Activated naive CD4-positive, alpha-beta T cell treated with anti-CD3 and anti-CD28 coated beads, Interleukin-2, amount 50 U/mL, for 24 hours (primary cell): Measurements from ENCODE around the gene MAP2K3.

Experiments
- H3K27ac Mint-ChIP-seq: one replicate; pipeline ENCODE4 v1.8.0; 2021; ENCODE audit warnings: mild to moderate bottlenecking, mixed read lengths
- H3K27me3 Mint-ChIP-seq: one replicate; pipeline ENCODE4 v1.8.0; 2021; ENCODE audit warnings: mixed read lengths
- H3K36me3 Mint-ChIP-seq: one replicate; pipeline ENCODE4 v1.8.0; 2021; ENCODE audit warnings: mixed read lengths
- H3K4me1 Mint-ChIP-seq: one replicate; pipeline ENCODE4 v1.8.0; 2021; ENCODE audit warnings: mixed read lengths
- H3K4me3 Mint-ChIP-seq: one replicate; pipeline ENCODE4 v1.8.0; 2021; ENCODE audit warnings: mild to moderate bottlenecking, mixed read lengths
- H3K9me3 Mint-ChIP-seq: one replicate; pipeline ENCODE4 v1.8.0; 2021; ENCODE audit warnings: mixed read lengths

The MAP2K3 gene

DNA sequence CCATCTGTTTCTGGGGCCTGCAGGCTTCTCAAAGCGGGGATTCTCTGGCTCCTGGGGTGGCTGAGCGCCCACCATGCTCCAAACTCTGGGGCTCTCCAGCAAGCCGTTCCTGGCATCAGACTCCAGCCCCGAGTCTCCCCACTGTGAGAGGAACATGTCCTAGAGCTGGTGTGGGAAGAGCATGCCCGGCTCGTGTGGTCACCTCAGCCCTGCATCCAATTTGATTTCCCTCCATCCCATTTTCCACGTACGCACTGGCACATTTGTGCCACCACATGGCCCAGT is 68.4 kb downstream of the MAP2K3 start:
- Mint-ChIP-seq H3K36me3 (no peaks in the 10 kb centered on the region), H3K27me3 (no peaks in the 10 kb centered on the region), H3K4me1 (no peaks in the 10 kb centered on the region), H3K27ac (no peak overlapping the region), H3K9me3 (no peaks in the 10 kb centered on the region), H3K4me3 (no peak overlapping the region)

DNA sequence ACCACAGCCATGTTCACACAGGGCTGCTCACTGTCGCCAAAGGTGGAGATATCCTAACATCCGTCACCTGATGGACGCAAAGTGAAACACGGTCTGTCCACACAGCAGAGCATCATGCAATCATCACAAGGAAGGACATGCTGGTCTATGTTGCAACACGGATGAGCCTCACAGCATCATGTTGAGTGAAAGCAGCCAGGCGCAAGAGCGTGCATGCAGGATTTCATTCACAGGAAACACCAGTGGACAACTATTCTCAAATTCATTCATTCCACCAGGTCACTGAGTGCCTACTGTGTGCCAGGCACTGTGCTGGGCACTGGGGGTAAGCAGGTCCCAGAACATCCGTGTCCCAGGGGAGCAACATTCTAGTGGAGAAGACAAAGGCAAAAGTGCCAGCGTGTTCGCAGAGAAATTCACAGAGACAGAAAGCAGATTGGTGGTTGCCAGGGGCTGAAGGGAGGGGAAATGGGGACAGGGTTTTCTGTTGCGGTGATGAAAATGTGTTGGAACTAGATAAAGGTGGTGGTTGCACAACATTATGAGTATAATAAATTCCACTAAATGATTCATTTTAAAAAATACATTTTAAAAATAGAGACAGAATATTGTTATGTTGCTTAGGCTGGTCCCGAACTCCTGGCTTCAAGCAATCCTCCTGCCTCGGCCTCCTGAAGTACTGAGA is 69.0 kb downstream of the MAP2K3 start:
- no peaks in the 10 kb centered on the region for H3K36me3 Mint-ChIP-seq
- H3K27ac Mint-ChIP-seq = no peak overlapping the region
- H3K9me3 Mint-ChIP-seq = no peaks in the 10 kb centered on the region
- no peaks in the 10 kb centered on the region for H3K4me1 Mint-ChIP-seq
- H3K27me3 Mint-ChIP-seq = no peaks in the 10 kb centered on the region
- no peak overlapping the region for H3K4me3 Mint-ChIP-seq

DNA sequence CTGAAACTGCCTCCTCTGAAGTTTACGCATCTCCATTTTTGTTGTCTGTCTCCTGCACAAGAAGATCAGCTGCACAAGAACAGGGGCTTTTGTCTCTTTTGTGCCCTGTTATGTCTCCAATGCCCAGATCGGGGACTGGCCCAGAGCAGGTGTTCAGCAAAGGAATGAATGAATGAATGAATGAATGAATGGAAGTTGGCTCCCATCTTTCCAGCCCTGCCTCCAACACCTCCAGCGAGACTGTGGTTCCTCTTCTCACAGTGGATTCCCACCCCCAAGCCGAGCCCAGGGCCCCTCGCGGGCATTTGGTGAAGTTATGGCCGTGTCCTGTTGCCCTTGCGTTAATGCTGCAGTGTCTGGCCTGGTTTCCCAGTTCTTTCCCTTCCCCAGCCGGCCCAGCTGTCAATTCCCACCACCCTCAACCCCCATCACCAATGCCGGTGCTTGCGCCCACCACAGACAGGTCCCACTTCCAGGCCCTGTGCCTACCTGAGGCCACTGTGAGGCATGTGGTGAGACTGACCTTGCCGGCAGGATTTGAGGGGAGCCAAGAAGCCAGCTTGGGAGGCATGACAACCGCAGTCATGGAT is 70.4 kb downstream of the MAP2K3 start:
- H3K4me1 Mint-ChIP-seq = no peaks in the 10 kb centered on the region
- H3K4me3 Mint-ChIP-seq = no peak overlapping the region
- no peak overlapping the region for H3K27ac Mint-ChIP-seq
- no peaks in the 10 kb centered on the region for H3K36me3 Mint-ChIP-seq
- H3K27me3 Mint-ChIP-seq = no peaks in the 10 kb centered on the region
- no peaks in the 10 kb centered on the region for H3K9me3 Mint-ChIP-seq

DNA sequence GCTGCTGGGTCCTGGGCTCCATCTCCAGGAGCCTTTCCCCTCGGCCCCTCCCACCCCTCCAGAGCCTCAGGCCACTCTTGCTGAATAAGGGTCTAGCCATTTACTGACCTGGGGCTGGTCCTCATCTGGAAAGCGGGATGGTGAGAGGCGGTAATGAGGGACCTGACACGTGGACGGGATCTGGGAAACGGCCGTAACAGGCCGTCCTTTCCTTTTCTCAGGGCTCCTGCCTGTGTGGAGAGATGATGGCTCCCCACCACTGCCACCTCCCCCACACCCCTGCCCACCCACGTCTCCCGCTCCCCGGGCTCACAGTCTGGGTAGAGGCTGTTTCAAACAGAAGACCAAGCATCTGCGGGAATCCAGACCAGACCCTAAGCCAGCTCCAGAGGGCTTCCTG is 71.1 kb downstream of the MAP2K3 start:
- H3K4me1 Mint-ChIP-seq = no peaks in the 10 kb centered on the region
- H3K4me3 Mint-ChIP-seq = no peak overlapping the region
- H3K9me3 Mint-ChIP-seq = no peaks in the 10 kb centered on the region
- no peaks in the 10 kb centered on the region for H3K36me3 Mint-ChIP-seq
- H3K27me3 Mint-ChIP-seq = no peaks in the 10 kb centered on the region
- H3K27ac Mint-ChIP-seq = no peak overlapping the region

DNA sequence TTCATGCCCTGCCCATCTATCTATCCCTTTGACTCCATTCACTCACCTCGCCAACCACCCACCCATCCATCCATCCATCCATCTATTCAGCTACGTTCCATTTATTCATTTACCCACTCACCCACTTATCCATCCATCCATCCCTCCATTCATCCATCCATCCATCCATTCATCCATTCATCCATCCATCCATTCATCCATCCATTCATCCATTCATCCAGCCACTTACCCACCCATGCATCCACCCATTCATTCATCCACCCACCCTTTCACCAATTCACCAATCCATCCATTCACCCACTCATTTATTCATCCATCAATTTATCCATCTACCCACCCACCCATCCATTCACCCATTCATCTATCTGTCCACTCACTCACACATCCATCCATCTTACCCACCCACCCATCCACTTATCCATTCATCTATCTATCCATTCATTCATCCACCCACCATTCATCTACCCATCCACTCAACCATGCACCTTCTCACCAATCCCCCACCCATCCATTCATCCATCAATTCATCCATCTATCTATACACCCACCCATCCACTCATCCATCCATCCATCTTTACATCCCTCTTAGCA is 72.1 kb downstream of the MAP2K3 start:
- Mint-ChIP-seq H3K27ac (peak overlapping the region; percentile 6), H3K36me3 (no peaks in the 10 kb centered on the region), H3K27me3 (no peaks in the 10 kb centered on the region), H3K4me3 (no peak overlapping the region), H3K4me1 (no peaks in the 10 kb centered on the region), H3K9me3 (no peaks in the 10 kb centered on the region)

DNA sequence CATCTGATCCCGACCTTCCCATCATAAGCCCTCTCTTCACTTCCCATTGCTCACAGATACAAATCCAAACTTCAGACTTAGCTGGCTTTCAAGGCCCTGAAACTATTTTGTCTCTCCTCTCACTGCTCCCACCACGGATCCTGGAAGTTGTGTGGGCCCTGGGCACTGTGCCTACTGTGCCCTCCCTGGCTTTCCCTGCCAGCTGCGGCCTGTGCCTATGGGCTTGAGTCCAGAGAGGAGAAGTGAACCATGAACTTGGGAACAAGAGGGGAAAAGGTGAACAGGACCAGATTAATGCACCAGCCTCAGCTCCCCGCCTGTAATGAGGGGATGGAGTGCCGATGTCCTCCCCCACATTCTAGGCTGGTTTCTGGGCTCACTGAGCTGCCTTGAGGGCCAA is 72.8 kb downstream of the MAP2K3 start:
- Mint-ChIP-seq H3K36me3 (no peaks in the 10 kb centered on the region), H3K9me3 (no peaks in the 10 kb centered on the region), H3K4me3 (no peak overlapping the region), H3K4me1 (no peaks in the 10 kb centered on the region), H3K27me3 (no peaks in the 10 kb centered on the region), H3K27ac (no peak overlapping the region)

DNA sequence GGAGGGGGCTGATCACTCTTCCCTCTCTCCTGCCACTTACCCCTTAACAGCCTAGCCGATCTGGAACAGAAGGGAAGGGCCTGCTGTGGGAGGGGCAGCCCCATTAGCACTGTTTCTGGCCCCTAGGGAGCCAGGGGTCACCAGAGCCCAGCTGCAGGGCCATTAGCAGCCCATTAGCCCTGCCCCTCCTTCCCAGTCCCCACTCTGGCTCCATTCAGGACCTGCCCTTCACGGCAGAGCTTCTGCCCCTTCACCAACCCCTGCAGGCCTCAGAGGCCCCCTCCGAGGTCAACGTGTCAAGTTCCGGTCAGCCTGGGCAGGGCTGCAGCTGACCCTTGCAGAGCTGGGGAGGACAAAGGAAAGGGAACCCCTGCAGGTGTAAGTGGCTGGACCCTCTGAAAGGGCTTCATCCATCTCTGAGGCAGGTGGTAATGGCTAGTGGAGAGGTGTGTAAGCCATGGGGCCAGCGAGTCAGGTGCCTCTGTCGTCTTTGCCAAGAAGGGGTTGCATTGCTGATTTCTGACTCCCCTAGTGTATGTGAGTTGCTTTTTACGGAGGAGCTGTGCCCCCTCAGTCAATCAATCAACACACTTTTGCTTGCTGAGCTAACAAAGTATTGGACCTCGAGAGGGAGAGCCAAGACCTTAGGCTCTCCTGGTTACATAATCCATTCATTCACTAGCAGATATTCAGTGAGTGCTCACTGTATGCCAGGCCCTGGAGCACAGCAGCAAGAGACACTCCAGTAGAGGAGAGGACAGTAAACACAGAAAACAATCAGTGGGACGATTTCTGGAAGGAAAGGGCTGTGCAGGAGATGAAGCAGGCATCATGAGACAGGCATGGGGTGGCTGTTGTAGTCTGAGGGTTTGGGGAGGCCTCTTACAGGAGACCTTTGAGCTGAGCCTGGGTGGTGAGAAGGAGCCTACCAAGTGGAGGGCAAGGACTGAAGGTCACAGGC is 73.5 kb downstream of the MAP2K3 start:
- Mint-ChIP-seq H3K27ac (no peak overlapping the region), H3K9me3 (no peaks in the 10 kb centered on the region), H3K4me1 (no peaks in the 10 kb centered on the region), H3K27me3 (no peaks in the 10 kb centered on the region), H3K36me3 (no peaks in the 10 kb centered on the region), H3K4me3 (no peak overlapping the region)

DNA sequence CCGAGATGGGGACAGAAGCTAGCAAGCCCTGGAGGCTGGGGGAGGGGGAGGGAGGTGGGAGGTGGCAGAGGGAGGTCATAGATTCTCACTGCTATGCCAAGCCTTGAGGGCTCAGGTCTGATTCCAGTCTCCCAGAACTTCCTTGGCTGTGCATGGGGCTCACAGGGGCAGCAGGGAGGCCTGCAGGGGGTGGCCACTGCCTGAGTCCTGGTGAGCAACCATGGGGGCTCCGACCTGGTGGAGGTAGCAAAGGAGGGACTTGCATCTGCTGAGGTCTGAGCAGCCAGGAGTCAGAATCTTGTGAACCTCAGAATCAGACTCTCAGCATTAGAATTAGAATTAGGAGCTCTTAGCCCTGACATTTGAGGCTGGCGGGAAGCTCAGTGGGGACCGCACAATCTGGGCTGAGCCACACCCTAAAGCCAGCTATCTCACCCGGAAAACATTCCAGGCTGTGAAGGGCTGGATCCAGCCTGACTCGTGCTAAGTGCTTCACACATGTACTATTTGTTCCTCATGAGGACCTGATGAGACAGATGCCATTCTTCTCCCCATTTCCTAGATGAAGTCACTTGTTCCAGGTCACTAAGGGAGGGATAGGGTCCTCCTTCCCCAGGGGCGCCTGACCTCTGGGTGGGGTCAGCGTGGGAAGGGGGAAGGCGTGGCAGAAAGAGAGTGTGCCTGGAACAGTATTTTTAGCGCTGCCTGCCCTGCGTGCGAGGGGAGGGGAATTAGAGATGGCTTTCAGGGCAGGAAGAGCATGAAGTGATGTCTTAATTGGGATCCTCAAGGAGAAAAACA is 74.4 kb downstream of the MAP2K3 start:
- no peaks in the 10 kb centered on the region for H3K9me3 Mint-ChIP-seq
- H3K27me3 Mint-ChIP-seq = no peaks in the 10 kb centered on the region
- no peak overlapping the region for H3K4me3 Mint-ChIP-seq
- no peaks in the 10 kb centered on the region for H3K36me3 Mint-ChIP-seq
- no peaks in the 10 kb centered on the region for H3K4me1 Mint-ChIP-seq
- H3K27ac Mint-ChIP-seq = no peak overlapping the region

DNA sequence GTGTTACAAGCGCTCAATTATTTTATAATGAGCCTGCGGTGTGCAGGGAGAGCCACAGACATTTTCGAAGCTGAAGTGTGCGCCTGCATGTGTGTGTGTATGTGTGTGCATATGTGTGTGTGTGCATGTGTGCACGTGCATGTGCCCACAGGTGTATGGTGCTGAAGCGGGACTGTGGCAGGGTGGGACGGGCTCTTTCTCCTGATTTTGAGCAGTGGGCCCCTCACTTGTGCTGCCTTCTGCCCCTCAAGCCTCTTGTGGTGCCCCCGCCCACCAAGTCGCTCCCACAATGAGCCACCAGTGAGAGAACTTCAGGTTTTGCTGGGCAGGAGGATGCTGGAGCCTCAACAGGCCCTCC is 75.0 kb downstream of the MAP2K3 start:
- Mint-ChIP-seq H3K4me1 (no peaks in the 10 kb centered on the region), H3K9me3 (no peaks in the 10 kb centered on the region), H3K36me3 (no peaks in the 10 kb centered on the region), H3K27ac (no peak overlapping the region), H3K27me3 (no peaks in the 10 kb centered on the region), H3K4me3 (no peak overlapping the region)

DNA sequence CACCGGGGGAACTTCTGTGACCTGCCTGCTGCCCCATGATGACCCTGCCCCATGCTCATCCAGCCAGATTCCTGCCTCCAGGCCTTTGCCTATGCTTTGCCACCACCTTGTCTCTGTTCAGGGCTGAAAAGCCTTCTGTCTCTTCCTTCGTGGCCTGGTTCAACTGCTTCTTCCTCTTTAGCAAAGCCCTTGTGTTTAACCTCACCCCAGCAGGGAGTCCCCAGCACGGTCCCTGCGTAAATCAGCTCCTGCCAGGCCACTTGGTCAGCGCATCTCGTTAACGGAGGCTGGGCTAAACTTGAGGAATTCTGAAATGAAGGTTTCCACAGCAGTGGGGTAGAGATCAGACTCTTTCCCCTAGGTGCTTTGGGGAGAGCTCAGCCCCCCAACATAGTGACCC is 75.5 kb downstream of the MAP2K3 start:
- Mint-ChIP-seq H3K4me1 (no peaks in the 10 kb centered on the region), H3K36me3 (no peaks in the 10 kb centered on the region), H3K4me3 (no peak overlapping the region), H3K27ac (no peak overlapping the region), H3K27me3 (no peaks in the 10 kb centered on the region), H3K9me3 (no peaks in the 10 kb centered on the region)

DNA sequence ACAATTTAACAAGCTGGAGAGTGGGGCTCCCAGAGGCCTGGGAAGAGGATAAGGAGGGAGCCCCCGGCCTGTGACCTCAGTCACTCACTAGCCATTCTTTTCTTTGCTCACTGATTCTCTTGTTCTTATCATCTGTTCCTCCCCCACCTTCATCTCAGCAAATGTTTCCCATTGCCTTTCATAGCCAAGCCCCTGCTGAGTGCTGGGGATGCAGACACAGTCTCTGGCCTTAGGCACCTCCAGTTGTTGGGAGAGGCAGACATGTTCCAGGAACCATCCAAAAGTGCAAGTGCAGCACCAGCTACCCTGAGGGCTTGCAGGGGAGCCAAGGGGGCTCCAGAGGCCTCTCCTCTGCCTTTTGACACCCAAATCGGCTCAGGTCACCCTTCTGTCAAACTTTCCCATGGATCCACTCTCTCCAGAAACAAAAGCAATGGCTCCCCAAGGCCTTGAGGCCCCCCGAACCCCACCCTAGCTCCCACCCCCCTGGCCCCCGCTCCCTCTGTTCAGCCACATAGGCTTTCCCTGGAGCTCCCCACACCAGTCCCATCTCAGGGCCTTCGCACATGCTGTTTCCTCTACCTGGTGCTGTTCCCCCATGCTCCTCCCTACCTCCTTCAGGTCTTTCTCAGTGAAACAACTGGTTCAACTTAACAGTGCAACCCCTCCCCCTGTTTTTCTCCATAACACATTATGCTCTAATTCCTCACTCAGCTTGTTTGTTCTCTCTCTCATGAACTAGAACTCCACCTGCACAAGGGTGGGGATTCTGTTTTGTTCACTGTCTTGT is 76.7 kb downstream of the MAP2K3 start:
- Mint-ChIP-seq H3K4me1 (no peaks in the 10 kb centered on the region), H3K36me3 (no peaks in the 10 kb centered on the region), H3K27me3 (no peaks in the 10 kb centered on the region), H3K9me3 (no peaks in the 10 kb centered on the region), H3K4me3 (no peak overlapping the region), H3K27ac (no peak overlapping the region)

DNA sequence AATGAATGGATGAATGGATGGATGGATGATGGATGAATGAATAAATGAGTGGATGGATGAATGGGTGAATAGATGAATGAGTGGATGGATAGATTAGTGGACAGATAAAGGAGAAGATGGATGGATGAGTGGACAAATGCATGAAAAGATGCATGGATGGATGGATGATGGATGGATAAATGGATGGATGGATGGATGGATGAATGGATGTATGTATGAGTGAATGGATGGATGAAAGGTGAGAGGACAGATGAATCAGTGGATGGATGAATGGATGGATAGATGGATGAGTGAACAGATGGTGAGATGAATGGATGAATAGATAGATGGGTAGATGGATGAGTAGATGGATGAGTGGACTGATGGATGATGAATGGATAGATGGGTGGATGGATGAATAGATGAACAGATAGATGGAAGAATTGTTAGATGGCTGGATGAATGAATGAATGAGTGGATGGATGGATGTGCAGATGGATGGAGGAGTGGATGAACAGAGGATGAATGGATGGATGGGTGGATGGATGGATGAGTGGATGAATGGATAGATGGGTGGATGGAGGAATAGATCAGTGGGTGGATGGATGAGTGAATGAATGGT is 77.9 kb downstream of the MAP2K3 start:
- Mint-ChIP-seq H3K27me3 (no peaks in the 10 kb centered on the region), H3K4me3 (no peak overlapping the region), H3K9me3 (no peaks in the 10 kb centered on the region), H3K36me3 (no peaks in the 10 kb centered on the region), H3K4me1 (no peaks in the 10 kb centered on the region), H3K27ac (no peak overlapping the region)

DNA sequence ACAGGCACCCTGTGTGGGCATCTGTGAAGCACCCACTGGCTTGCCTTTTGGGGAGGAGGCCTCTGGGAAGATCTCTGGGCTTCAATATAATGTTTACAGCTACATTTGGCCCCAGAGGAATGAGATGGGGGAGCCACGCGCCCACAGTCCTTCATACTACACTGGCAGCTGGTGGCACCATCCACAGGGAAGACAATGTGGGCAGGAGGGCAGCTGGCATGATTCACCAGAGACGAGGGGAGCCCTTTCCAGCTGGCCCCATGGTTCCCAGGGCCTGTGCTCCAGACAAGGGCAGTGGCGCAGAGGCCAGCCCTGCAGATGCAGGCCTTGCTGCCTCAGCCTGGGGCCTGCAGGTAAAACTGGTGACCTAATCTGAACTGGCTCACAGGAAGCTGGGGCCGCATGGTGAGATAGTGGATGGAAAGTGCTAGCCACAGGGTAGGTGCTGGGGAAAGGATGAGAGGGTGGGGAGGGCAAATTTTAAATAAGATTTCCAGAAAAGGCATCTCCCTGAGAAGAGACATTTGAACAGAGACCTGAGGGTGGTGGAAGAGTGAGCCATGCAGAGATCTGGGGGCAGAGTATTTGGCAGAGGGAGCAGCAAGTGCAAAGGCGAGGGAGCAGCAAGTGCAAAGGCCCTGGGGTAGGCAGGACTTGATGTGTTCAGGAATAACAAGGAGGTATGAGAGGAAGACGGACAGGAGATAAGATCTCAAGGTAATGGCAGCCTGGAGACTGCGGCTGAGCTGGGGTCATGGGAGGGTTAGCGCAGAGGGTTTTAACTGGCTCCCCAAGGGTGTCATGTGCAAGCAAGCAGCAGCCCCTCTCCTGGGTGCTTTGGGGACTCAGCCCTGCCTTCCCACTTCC is 79.5 kb downstream of the MAP2K3 start:
- Mint-ChIP-seq H3K27ac (no peak overlapping the region), H3K36me3 (no peaks in the 10 kb centered on the region), H3K4me1 (no peaks in the 10 kb centered on the region), H3K27me3 (no peaks in the 10 kb centered on the region), H3K4me3 (no peak overlapping the region), H3K9me3 (no peaks in the 10 kb centered on the region)
